Measurements from ENCODE around the gene FKBP5.

FKBP5 gene

GRCh38 chr6:35532126-35532525 lies 156.6 kb downstream of the FKBP5 start:
- no peak for DNase-seq

- DNase-seq = no peak
Measured at GRCh38 chr6:35524380-35525020, 164.2 kb downstream of the FKBP5 start.

All from NCI-H69 (cell line).